Endothelial cell of umbilical vein (primary cell): ENCODE measurements around the gene AP5M1. TPM values are rescaled to one million over a fixed set of nuclear protein-coding genes. Genes with fewer than 3 reads are reported as not detected.

Source experiments
- BruUV-seq: library from RNA; stranded (reverse); fragments of 400-500 nt; replicated peaks from 2 replicates; lab custom pipeline; 2021; lab: Mats Ljungman, UMichigan
- CTCF ChIA-PET: fragments of 300-600, 350-600 bp; sonication (Branson Sonifier 250); formaldehyde crosslinking; loops from one replicate; lab custom pipeline; 2021; ENCODE audit warnings: antibody characterized with exemption, inconsistent platforms; lab: Charles Lee
- POLR2A ChIA-PET: fragments of 300-600, 350-600 bp; sonication (Branson Sonifier 250); formaldehyde crosslinking; loops from one replicate; lab custom pipeline; 2021; ENCODE audit warnings: antibody characterized with exemption, inconsistent platforms; lab: Charles Lee
- DNase-seq: peaks from one replicate; pipeline ENCODE4 v3.0.0-alpha.2; 2011; ENCODE audit warnings: low read depth, low spot score
- FAIRE-seq: peaks from 2 replicates; lab custom pipeline; 2011; peaks lifted over from hg19 to GRCh38; lab: Jason Lieb, UNC
- H2AFZ ChIP-seq: 2 replicates; pipeline ENCODE4 v1.6.0; 2012; ENCODE audit warnings: low read depth, low read length, control low read depth, inconsistent platforms
- H3K27ac ChIP-seq: 2 replicates; pipeline ENCODE4 v1.5.1; 2011; ENCODE audit warnings: low read depth, mild to moderate bottlenecking, control low read depth, low read length, moderate library complexity; ENCODE audit not compliant: insufficient read depth
- H3K27me3 ChIP-seq, 2 experiments: 2 replicates each; pipeline versions ENCODE4 v1.6.0 to v1.6.1; 2011; ENCODE audit warnings: low read length in 2 of 2, mixed read lengths in 1 of 2; ENCODE audit not compliant: control insufficient read depth in 2 of 2, insufficient read depth in 2 of 2
- H3K36me3 ChIP-seq, 2 experiments: 2 replicates in 1 of 2; 3 replicates in 1 of 2; pipeline ENCODE4 v1.5.1; 2011; ENCODE audit warnings: low read length in 2 of 2, mild to moderate bottlenecking in 1 of 2, moderate library complexity in 1 of 2; ENCODE audit not compliant: control insufficient read depth in 2 of 2, insufficient read depth in 2 of 2; ENCODE audit errors: extremely low read depth in 1 of 2
- H3K4me1 ChIP-seq: 3 replicates; pipeline ENCODE4 v1.5.1; 2011; ENCODE audit warnings: mild to moderate bottlenecking, low read length; ENCODE audit not compliant: control insufficient read depth, insufficient read depth; ENCODE audit errors: extremely low read depth
- H3K4me2 ChIP-seq: 2 replicates; pipeline ENCODE4 v1.6.1; 2011; ENCODE audit warnings: low read length, control low read depth, mixed read lengths; ENCODE audit not compliant: insufficient read depth
- H3K4me3 ChIP-seq, 3 experiments: fragments of 200-600 bp in 1 of 3; sonication (generic), shearing (Covaris generic) in 1 of 3; replicated peaks in 1 of 3; 2 replicates each; pipeline ENCODE4 v1.5.1; 2011 to 2016; ENCODE audit warnings: control low read depth in 3 of 3, low read length in 3 of 3, mild to moderate bottlenecking in 2 of 3, inconsistent platforms in 1 of 3, low read depth in 1 of 3, moderate library complexity in 1 of 3; ENCODE audit not compliant: insufficient read depth in 1 of 3
- H3K79me2 ChIP-seq: 2 replicates; pipeline ENCODE4 v1.6.0; 2012; ENCODE audit warnings: low read length, inconsistent platforms; ENCODE audit not compliant: control insufficient read depth, insufficient read depth
- H3K9ac ChIP-seq: replicated peaks from 2 replicates; pipeline ENCODE3; 2011; ENCODE audit warnings: low read length, control low read depth; ENCODE audit not compliant: insufficient read depth; ENCODE audit errors: extremely low read depth
- H3K9me1 ChIP-seq: replicated peaks from 3 replicates; pipeline ENCODE4 v1.6.0; 2011; ENCODE audit warnings: mild to moderate bottlenecking, low read length; ENCODE audit not compliant: control insufficient read depth, insufficient read depth; ENCODE audit errors: extremely low read depth
- H3K9me3 ChIP-seq: replicated peaks from 2 replicates; pipeline ENCODE4 v1.5.1; 2012; ENCODE audit warnings: low read length, inconsistent platforms; ENCODE audit not compliant: control insufficient read depth, insufficient read depth
- H4K20me1 ChIP-seq: replicated peaks from 2 replicates; pipeline ENCODE3; 2011; ENCODE audit warnings: mild to moderate bottlenecking, low read length; ENCODE audit not compliant: control insufficient read depth, insufficient read depth; ENCODE audit errors: extremely low read depth
- CTCF ChIP-seq, 2 donors: IDR thresholded peaks; 1 replicate in 1 of 2; 2 replicates in 1 of 2; pipeline ENCODE4 v1.5.1; 2011; ENCODE audit warnings: low read length in 2 of 2, mild to moderate bottlenecking in 2 of 2, moderate library complexity in 2 of 2, control low read depth in 1 of 2, inconsistent platforms in 1 of 2, low read depth in 1 of 2; ENCODE audit not compliant: insufficient read depth in 1 of 2; ENCODE audit errors: extremely low read depth in 1 of 2
- EZH2 ChIP-seq: IDR thresholded peaks from 2 replicates; pipeline ENCODE4 v1.6.1; 2012; ENCODE audit warnings: borderline replicate concordance, low read depth, mild to moderate bottlenecking, moderate library complexity, low read length, inconsistent platforms; ENCODE audit not compliant: severe bottlenecking
- FOS ChIP-seq: IDR thresholded peaks from 2 replicates; pipeline ENCODE4 v1.6.1; 2011; ENCODE audit warnings: mild to moderate bottlenecking, low read length, moderate library complexity, borderline replicate concordance; ENCODE audit not compliant: insufficient read depth
- GATA2 ChIP-seq: IDR thresholded peaks from 2 replicates; pipeline ENCODE4 v1.7.0; 2011; ENCODE audit warnings: low read depth, mild to moderate bottlenecking, moderate library complexity, mixed read lengths, low read length; ENCODE audit not compliant: insufficient read length, insufficient read depth
- JUN ChIP-seq: IDR thresholded peaks from 2 replicates; pipeline ENCODE4 v1.6.1; 2011; ENCODE audit warnings: borderline replicate concordance, low read depth; ENCODE audit not compliant: insufficient read length, insufficient read depth
- MAX ChIP-seq: IDR thresholded peaks from 2 replicates; pipeline ENCODE4 v1.6.1; 2011; ENCODE audit not compliant: insufficient read depth, insufficient read length
- MYC ChIP-seq: IDR thresholded peaks from one replicate; pipeline ENCODE4 v1.6.1; 2011; ENCODE audit warnings: mild to moderate bottlenecking, low read depth, low read length
- POLR2A ChIP-seq: IDR thresholded peaks from 2 replicates; pipeline ENCODE4 v1.6.1; 2012; ENCODE audit warnings: low read depth, mild to moderate bottlenecking, control low read depth, low read length
- POLR2AphosphoS5 ChIP-seq: IDR thresholded peaks from 2 replicates; pipeline ENCODE4 v1.6.1; 2012; ENCODE audit warnings: low read depth, mild to moderate bottlenecking, control low read depth, low read length, moderate library complexity; ENCODE audit not compliant: insufficient read depth
- dilution Hi-C: fragments of 300-500 bp; cut with MboI; formaldehyde crosslinking; loops from one replicate; pipeline ENCODE4 v1.15.0; 2019; ENCODE audit warnings: low sequenced_read_pairs; ENCODE audit not compliant: extremely low pct_ligation_motif_present
- intact Hi-C: fragments of 100-400 bp; cut with micrococcal nuclease; formaldehyde crosslinking; loops from one replicate; pipeline ENCODE4 v1.10.0; 2022
- polyA plus RNA-seq, 4 experiments: library from polyadenylated mRNA; depleted of rRNA in 3 of 4; stranded (reverse) in 3 of 4; unstranded in 1 of 4; fragments of >200 nt; gene quantifications; 2 replicates each; pipeline versions ENCODE4 v1.2.1 to v1.2.3, GENCODE V29; 2011 to 2012; ENCODE audit warnings: missing spikeins in 1 of 4
- total RNA-seq: library from RNA; stranded (reverse); gene quantifications from 2 replicates; pipeline ENCODE4 v1.2.3, GENCODE V29; 2021

Gene AP5M1
- total and polyA plus RNA-seq, 2 donors (not counting 3 experiments of a cell fraction or from before 2014, with no cell fraction given) = 14.8 to 38.7 TPM

- Histone ChIP-seq H4K20me1 (no peaks in the 10 kb centered on the region), H3K27me3 (no peaks in the 10 kb centered on the region), H3K79me2 (peaks cover 39% of the 10 kb centered on the region), H3K9me3 (no peaks in the 10 kb centered on the region), H3K9me1 (no peaks in the 10 kb centered on the region), H2AFZ (no peak overlapping the region), H3K36me3 (peaks cover 2 to 7% of the 10 kb centered on the region in 2 experiments), H3K4me1 (peaks cover 2% of the 10 kb centered on the region), H3K4me3 (no peak overlapping the region), H3K27ac (no peak overlapping the region), H3K4me2 (no peak overlapping the region), H3K9ac (no peak overlapping the region)
- dilution Hi-C loops = no loop called here
- POLR2A ChIA-PET = no interaction called here
- DNase-seq (no peak), FAIRE-seq (no peak)
- intact Hi-C loops = no loop called here
- CTCF ChIA-PET = no interaction called here
- no peak for TF ChIP-seq CTCF (IDR thresholded peaks at IDR 0.05; ENCODE audit: extremely low read depth in 1 of 2, insufficient read depth in 1 of 2, low read depth in 1 of 2, low read length in 2 of 2)
- TF ChIP-seq POLR2AphosphoS5 = no peak
- TF ChIP-seq MYC = no peak
- no peak for TF ChIP-seq MAX
- TF ChIP-seq GATA2 = no peak
- no peak for TF ChIP-seq JUN
- no peak for TF ChIP-seq POLR2A
- TF ChIP-seq FOS = no peak
- TF ChIP-seq EZH2 = no peak
- BruUV-seq = no TSS peak
Measured at GRCh38 chr14:57275023-57275664, 6.4 kb downstream of the AP5M1 start.
